Measurements from ENCODE around the gene RABGAP1. TPM values are rescaled to one million over a fixed set of nuclear protein-coding genes. Genes with fewer than 3 reads are reported as not detected.

RABGAP1 gene
- total RNA-seq, 2 donors from 2014 or later, result 41.9 to 49.7 TPM

GRCh38 chr9:122955961-122956360 lies 15.1 kb downstream of the RABGAP1 start:
- Histone ChIP-seq H3K4me1 (ENCODE audit: control insufficient read depth, insufficient read depth, low read length) (no peaks in the 10 kb centered on the region), H3K27me3 (ENCODE audit: control insufficient read depth, insufficient read depth, low read length, poor library complexity, severe bottlenecking) (no peaks in the 10 kb centered on the region), H3K9ac (ENCODE audit: extremely low read depth, low read length, poor library complexity, severe bottlenecking) (no peak overlapping the region), H3K9me3 (ENCODE audit: control insufficient read depth, low read length) (no peaks in the 10 kb centered on the region), H3K4me3 (ENCODE audit: low read length) (no peak overlapping the region), H3K36me3 (ENCODE audit: control insufficient read depth, insufficient read depth, low read length) (peaks cover 19% of the 10 kb centered on the region), H3K27ac (ENCODE audit: low read depth, low read length) (no peak overlapping the region)
- no peak overlapping the region for H3K4me3 Mint-ChIP-seq
- H3K27ac Mint-ChIP-seq, result no peak overlapping the region
- H3K27me3 Mint-ChIP-seq (ENCODE audit: insufficient read depth), result no peaks in the 10 kb centered on the region
- TF ChIP-seq CTCF (conservative IDR thresholded peaks at IDR 0.05), result no peak
- peaks cover 9% of the 10 kb centered on the region for H3K4me1 Mint-ChIP-seq
- no peak for DNase-seq
- peaks cover 18% of the 10 kb centered on the region for H3K36me3 Mint-ChIP-seq (ENCODE audit: low read depth)
- H3K9me3 Mint-ChIP-seq, result no peaks in the 10 kb centered on the region

GRCh38 chr9:122961139-122961538 lies 20.3 kb downstream of the RABGAP1 start:
- H3K27me3 Mint-ChIP-seq (ENCODE audit: insufficient read depth), result no peaks in the 10 kb centered on the region
- H3K9ac ChIP-seq (ENCODE audit: extremely low read depth, low read length, poor library complexity, severe bottlenecking), result no peak overlapping the region
- H3K27ac ChIP-seq (ENCODE audit: low read depth, low read length), result no peak overlapping the region
- no peak overlapping the region for H3K27ac Mint-ChIP-seq
- H3K4me3 ChIP-seq (ENCODE audit: low read length), result no peak overlapping the region
- no peaks in the 10 kb centered on the region for H3K27me3 ChIP-seq (ENCODE audit: control insufficient read depth, insufficient read depth, low read length, poor library complexity, severe bottlenecking)
- peaks cover 8% of the 10 kb centered on the region for H3K4me1 Mint-ChIP-seq
- no peak for TF ChIP-seq CTCF (conservative IDR thresholded peaks at IDR 0.05)
- H3K9me3 ChIP-seq (ENCODE audit: control insufficient read depth, low read length), result no peaks in the 10 kb centered on the region
- no peak overlapping the region for H3K4me3 Mint-ChIP-seq
- WGBS, 2 experiments (ENCODE audit: insufficient coverage in 1 of 2, insufficient read length in 1 of 2), result 86 to 100% methylated on average over 1 of the region's 1 CpG
- H3K4me1 ChIP-seq (ENCODE audit: control insufficient read depth, insufficient read depth, low read length), result no peaks in the 10 kb centered on the region
- no peak for DNase-seq
- peaks cover 46% of the 10 kb centered on the region for H3K36me3 Mint-ChIP-seq (ENCODE audit: low read depth)
- H3K9me3 Mint-ChIP-seq, result no peaks in the 10 kb centered on the region
- peaks cover 51% of the 10 kb centered on the region for H3K36me3 ChIP-seq (ENCODE audit: control insufficient read depth, insufficient read depth, low read length)

- H3K4me1 ChIP-seq (ENCODE audit: control insufficient read depth, insufficient read depth, low read length), result no peaks in the 10 kb centered on the region
- no peak for TF ChIP-seq CTCF (conservative IDR thresholded peaks at IDR 0.05)
- H3K36me3 Mint-ChIP-seq (ENCODE audit: low read depth), result peaks cover 52% of the 10 kb centered on the region
- no peak overlapping the region for H3K4me3 Mint-ChIP-seq
- H3K9ac ChIP-seq (ENCODE audit: extremely low read depth, low read length, poor library complexity, severe bottlenecking), result no peak overlapping the region
- DNase-seq, result no peak
- H3K36me3 ChIP-seq (ENCODE audit: control insufficient read depth, insufficient read depth, low read length), result peaks cover 49% of the 10 kb centered on the region
- H3K4me3 ChIP-seq (ENCODE audit: low read length), result no peak overlapping the region
- no peaks in the 10 kb centered on the region for H3K9me3 ChIP-seq (ENCODE audit: control insufficient read depth, low read length)
- H3K27ac ChIP-seq (ENCODE audit: low read depth, low read length), result no peak overlapping the region
- H3K27ac Mint-ChIP-seq, result no peak overlapping the region
- H3K27me3 Mint-ChIP-seq (ENCODE audit: insufficient read depth), result no peaks in the 10 kb centered on the region
- H3K9me3 Mint-ChIP-seq, result no peaks in the 10 kb centered on the region
- H3K4me1 Mint-ChIP-seq, result peaks cover 2% of the 10 kb centered on the region
- H3K27me3 ChIP-seq (ENCODE audit: control insufficient read depth, insufficient read depth, low read length, poor library complexity, severe bottlenecking), result no peaks in the 10 kb centered on the region
- WGBS, 2 experiments (ENCODE audit: insufficient coverage in 1 of 2, insufficient read length in 1 of 2), result 94 to 97% methylated on average over 2 of the region's 2 CpGs
Observed at GRCh38 chr9:122975196-122975595, 34.4 kb downstream of the RABGAP1 start.
